Measurements from ENCODE around the gene CCDC170.

GRCh38 chr6:151509048-151509447 is 15.2 kb downstream of the CCDC170 start:
- no peak for TF ChIP-seq CTCF (IDR thresholded peaks at IDR 0.05; ENCODE audit: insufficient read depth, low read length)
- no peak for TF ChIP-seq POLR2AphosphoS5 (IDR thresholded peaks at IDR 0.05; ENCODE audit: low read depth)
- TF ChIP-seq REST (IDR thresholded peaks at IDR 0.05; ENCODE audit: insufficient replicate concordance, low read depth) = no peak
- TF ChIP-seq GABPA (IDR thresholded peaks at IDR 0.05; ENCODE audit: low read depth) = no peak

Data from HL-60 (cell line).